22Rv1 (cell line): ENCODE data around the gene SH3BP4.

Experiments used
- CTCF ChIP-seq: fragments of 450-650 bp; IDR thresholded peaks from 2 replicates; pipeline ENCODE4 v1.5.1; 2017; ENCODE audit warnings: mild to moderate bottlenecking
- ZFX ChIP-seq: fragments of 450-650 bp; IDR thresholded peaks from 2 replicates; pipeline ENCODE4 v1.6.1; 2017; ENCODE audit warnings: antibody characterized with exemption, borderline replicate concordance

GRCh38 chr2:235098269-235098668, 146.5 kb downstream of the SH3BP4 start:
- TF ChIP-seq CTCF (no peak), ZFX (no peak)
